MM.1S (cell line): ENCODE results near the gene OR9A4.

Experiments
- DNase-seq: peaks from one replicate; pipeline ENCODE4 v3.0.0-alpha.2; 2015
- H2AFZ ChIP-seq: fragments of 300-600 bp; sonication (generic); 2 replicates; pipeline ENCODE4 v1.6.0; 2016; ENCODE audit warnings: antibody characterized with exemption, low read length
- H3F3A ChIP-seq: fragments of 300-600 bp; sonication (generic); 2 replicates; pipeline ENCODE4 v1.6.1; 2016; ENCODE audit warnings: mild to moderate bottlenecking, antibody characterized with exemption, low read length, moderate library complexity, mixed read lengths; ENCODE audit not compliant: insufficient read depth
- H3K27ac ChIP-seq: fragments of 300-600 bp; sonication (generic); 2 replicates; pipeline ENCODE4 v1.5.1; 2016; ENCODE audit warnings: mild to moderate bottlenecking, low read length
- H3K27me3 ChIP-seq: fragments of 300-600 bp; sonication (generic); replicated peaks from 2 replicates; pipeline ENCODE4 v1.6.0; 2016; ENCODE audit warnings: low read length; ENCODE audit not compliant: insufficient read depth
- H3K36me3 ChIP-seq: fragments of 300-600 bp; sonication (generic); replicated peaks from 2 replicates; pipeline ENCODE4 v1.6.1; 2016; ENCODE audit warnings: mild to moderate bottlenecking, low read length, mixed read lengths; ENCODE audit not compliant: insufficient read depth
- H3K4me1 ChIP-seq: fragments of 300-600 bp; sonication (generic); 2 replicates; pipeline ENCODE4 v1.6.1; 2016; ENCODE audit warnings: low read length, mixed read lengths
- H3K4me2 ChIP-seq: fragments of 300-600 bp; sonication (generic); 2 replicates; pipeline ENCODE4 v1.6.0; 2016; ENCODE audit warnings: low read depth, low read length
- H3K4me3 ChIP-seq: fragments of 300-600 bp; sonication (generic); 2 replicates; pipeline ENCODE4 v1.5.1; 2016; ENCODE audit warnings: low read length, mixed read lengths
- H3K79me2 ChIP-seq: fragments of 300-600 bp; sonication (generic); 2 replicates; pipeline ENCODE4 v1.6.1; 2016; ENCODE audit warnings: mixed run types, low read length, mixed read lengths
- H3K9ac ChIP-seq: fragments of 300-600 bp; sonication (generic); 2 replicates; pipeline ENCODE4 v1.6.1; 2016; ENCODE audit warnings: low read length, mixed read lengths
- H3K9me2 ChIP-seq: fragments of 300-600 bp; sonication (generic); replicated peaks from 2 replicates; pipeline ENCODE4 v1.6.1; 2016; ENCODE audit warnings: mild to moderate bottlenecking, low read length, mixed read lengths; ENCODE audit not compliant: insufficient read depth
- H3K9me3 ChIP-seq: fragments of 300-600 bp; sonication (generic); replicated peaks from 2 replicates; pipeline ENCODE4 v1.6.1; 2016; ENCODE audit warnings: mild to moderate bottlenecking, low read length, mixed read lengths; ENCODE audit not compliant: insufficient read depth
- H4K20me1 ChIP-seq: fragments of 300-600 bp; sonication (generic); 2 replicates; pipeline ENCODE4 v1.6.1; 2016; ENCODE audit warnings: mild to moderate bottlenecking, low read length, moderate library complexity, mixed read lengths; ENCODE audit not compliant: insufficient read depth
- EZH2 ChIP-seq: fragments of 300-600 bp; sonication (generic); optimal IDR thresholded peaks from 2 replicates; pipeline ENCODE3; 2017; ENCODE audit warnings: low read depth, mild to moderate bottlenecking, antibody characterized with exemption, low read length, mixed read lengths
- EZH2phosphoT487 ChIP-seq: fragments of 300-600 bp; sonication (generic); IDR thresholded peaks from 2 replicates; pipeline ENCODE4 v1.6.1; 2018; ENCODE audit warnings: antibody characterized with exemption, low read length
- TF ChIP-seq, protein P1 (sequence below): fragments of 300-600 bp; sonication (generic); IDR thresholded peaks from 2 replicates; pipeline ENCODE4 v1.5.1; 2016; ENCODE audit warnings: antibody characterized with exemption, low read length, mixed read lengths

Gene OR9A4

GRCh38 chr7:141952461-141952860 lies 36.3 kb downstream of the OR9A4 start:
- no peak overlapping the region for H3K27ac ChIP-seq

DNA sequence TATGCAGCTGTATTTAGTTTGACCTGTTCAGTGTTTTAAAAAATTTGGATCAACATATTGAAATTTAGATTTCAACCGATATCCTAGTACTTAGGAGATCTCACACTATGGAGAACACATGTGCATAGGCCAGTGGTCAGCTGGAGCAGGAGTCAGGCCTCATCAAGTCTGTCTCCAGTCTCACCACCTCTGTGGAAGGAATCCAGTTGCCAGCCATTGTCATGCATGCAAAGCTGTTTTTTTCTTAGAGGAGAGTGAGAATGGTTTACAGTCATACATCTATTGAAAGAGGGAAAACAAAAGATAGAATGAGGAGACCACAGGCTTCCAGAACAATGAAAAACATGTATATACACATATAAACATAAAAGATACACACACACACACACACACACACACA lies 38.1 kb downstream of the OR9A4 start:
- Histone ChIP-seq H3K27me3 (no peaks in the 10 kb centered on the region), H2AFZ (no peak overlapping the region), H3F3A (no peaks in the 10 kb centered on the region), H3K4me3 (no peak overlapping the region), H3K9me2 (no peaks in the 10 kb centered on the region), H4K20me1 (no peaks in the 10 kb centered on the region), H3K36me3 (no peaks in the 10 kb centered on the region), H3K9ac (no peak overlapping the region), H3K9me3 (no peaks in the 10 kb centered on the region), H3K79me2 (no peaks in the 10 kb centered on the region), H3K4me2 (no peak overlapping the region), H3K27ac (no peak overlapping the region), H3K4me1 (no peaks in the 10 kb centered on the region)
- no peak for TF ChIP-seq EZH2
- TF ChIP-seq EZH2phosphoT487 = no peak
- TF ChIP-seq, protein P1, sequence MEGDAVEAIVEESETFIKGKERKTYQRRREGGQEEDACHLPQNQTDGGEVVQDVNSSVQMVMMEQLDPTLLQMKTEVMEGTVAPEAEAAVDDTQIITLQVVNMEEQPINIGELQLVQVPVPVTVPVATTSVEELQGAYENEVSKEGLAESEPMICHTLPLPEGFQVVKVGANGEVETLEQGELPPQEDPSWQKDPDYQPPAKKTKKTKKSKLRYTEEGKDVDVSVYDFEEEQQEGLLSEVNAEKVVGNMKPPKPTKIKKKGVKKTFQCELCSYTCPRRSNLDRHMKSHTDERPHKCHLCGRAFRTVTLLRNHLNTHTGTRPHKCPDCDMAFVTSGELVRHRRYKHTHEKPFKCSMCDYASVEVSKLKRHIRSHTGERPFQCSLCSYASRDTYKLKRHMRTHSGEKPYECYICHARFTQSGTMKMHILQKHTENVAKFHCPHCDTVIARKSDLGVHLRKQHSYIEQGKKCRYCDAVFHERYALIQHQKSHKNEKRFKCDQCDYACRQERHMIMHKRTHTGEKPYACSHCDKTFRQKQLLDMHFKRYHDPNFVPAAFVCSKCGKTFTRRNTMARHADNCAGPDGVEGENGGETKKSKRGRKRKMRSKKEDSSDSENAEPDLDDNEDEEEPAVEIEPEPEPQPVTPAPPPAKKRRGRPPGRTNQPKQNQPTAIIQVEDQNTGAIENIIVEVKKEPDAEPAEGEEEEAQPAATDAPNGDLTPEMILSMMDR = no peak
- no peak for DNase-seq

More at GRCh38 chr7:141952461-141952860, 36.3 kb downstream of the OR9A4 start:
- H3K4me1 ChIP-seq = no peaks in the 10 kb centered on the region
- H3K27me3 ChIP-seq = no peaks in the 10 kb centered on the region
- no peak for DNase-seq
- H3K9ac ChIP-seq = no peak overlapping the region
- H4K20me1 ChIP-seq = no peaks in the 10 kb centered on the region
- H2AFZ ChIP-seq = no peak overlapping the region
- TF ChIP-seq, protein P1 = no peak
- H3K36me3 ChIP-seq = no peaks in the 10 kb centered on the region
- H3K9me2 ChIP-seq = no peaks in the 10 kb centered on the region
- H3F3A ChIP-seq = no peaks in the 10 kb centered on the region
- no peaks in the 10 kb centered on the region for H3K79me2 ChIP-seq
- no peak overlapping the region for H3K4me3 ChIP-seq
- no peaks in the 10 kb centered on the region for H3K9me3 ChIP-seq
- no peak overlapping the region for H3K4me2 ChIP-seq

DNA sequence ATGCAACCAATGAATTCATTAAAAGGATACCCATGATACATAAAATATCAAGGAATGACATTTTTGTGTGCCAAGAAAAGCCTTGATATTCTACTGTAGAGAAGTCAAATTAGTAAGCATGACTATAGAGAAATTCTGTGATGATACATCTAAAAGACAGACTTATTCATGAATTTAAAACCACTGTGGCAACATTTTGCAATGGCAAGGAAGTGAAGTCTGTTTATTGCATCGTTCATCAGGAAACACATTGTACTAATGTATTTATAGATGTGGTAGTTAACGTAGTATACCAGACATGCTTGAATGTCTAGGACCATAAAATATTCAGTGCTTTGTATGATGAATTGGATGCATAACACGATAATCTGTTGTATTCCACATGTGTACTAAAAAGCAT lies 39.9 kb downstream of the OR9A4 start:
- Histone ChIP-seq H3K9ac (no peak overlapping the region), H2AFZ (no peak overlapping the region), H3K4me2 (no peak overlapping the region), H3K9me3 (no peaks in the 10 kb centered on the region), H3K79me2 (no peaks in the 10 kb centered on the region), H3K27ac (no peak overlapping the region), H3K4me3 (no peak overlapping the region), H4K20me1 (no peaks in the 10 kb centered on the region), H3K36me3 (no peaks in the 10 kb centered on the region), H3K4me1 (peaks cover 12% of the 10 kb centered on the region), H3F3A (no peaks in the 10 kb centered on the region), H3K9me2 (no peaks in the 10 kb centered on the region), H3K27me3 (no peaks in the 10 kb centered on the region)
- TF ChIP-seq EZH2 (no peak), EZH2phosphoT487 (no peak)
- TF ChIP-seq, protein P1 = no peak
- DNase-seq = no peak
